GM19351 (cell line): ENCODE measurements around the gene CCDC92.
"Not testable (repeated sequence)": the region's sequence is repeated elsewhere in the genome, so short reads cannot be mapped to it uniquely, and the experiment has no call there.

Source experiments
- ATAC-seq: cut with Tn5 transposase; IDR thresholded peaks from one replicate; pipeline ENCODE4 v1.9.1; 2021; ENCODE audit warnings: mild to moderate bottlenecking, moderate library complexity; ENCODE audit not compliant: unreplicated experiment

The CCDC92 gene

DNA sequence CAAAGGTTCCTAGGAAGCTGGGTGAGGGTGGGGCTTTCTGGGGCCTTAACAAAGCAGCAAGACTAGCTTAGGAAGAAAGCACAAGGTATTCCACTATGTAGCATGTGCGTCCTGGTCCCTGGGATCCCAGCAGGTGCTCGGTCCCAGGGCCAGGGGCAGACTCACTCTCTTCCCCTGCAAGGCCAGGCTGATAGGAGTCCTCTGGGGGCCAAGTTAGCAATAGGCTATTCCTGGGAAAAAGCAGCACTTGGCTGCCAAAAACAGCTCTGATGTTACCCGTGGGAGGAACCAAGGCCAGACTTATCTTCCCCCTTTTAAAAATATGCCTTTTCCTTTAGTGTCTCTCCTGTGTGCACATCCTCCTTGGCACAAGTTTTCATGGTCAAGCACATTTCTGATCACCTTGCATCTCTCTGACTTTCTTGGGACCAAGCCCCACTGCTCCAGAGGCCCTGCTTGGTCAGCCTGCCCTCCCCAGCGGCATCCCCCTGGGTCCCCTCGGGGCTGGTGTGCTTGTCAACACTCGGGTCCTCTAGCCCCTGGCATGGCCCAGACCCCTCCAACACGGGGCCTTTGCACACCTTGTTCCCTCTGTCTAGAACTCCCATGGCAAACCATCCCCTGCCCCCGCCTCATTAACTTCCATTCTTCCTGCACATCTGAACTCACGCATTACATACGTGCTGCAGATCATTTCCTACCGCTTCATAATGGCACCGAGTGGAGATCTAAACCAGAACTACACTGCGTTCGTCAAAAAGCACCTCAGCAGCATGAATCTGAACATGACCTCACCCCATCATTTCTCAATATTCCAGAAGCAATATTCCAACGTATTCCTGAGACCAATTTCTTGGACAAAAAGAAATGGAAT is 21.9 kb downstream of the CCDC92 start:
- no peak for ATAC-seq

GRCh38 chr12:123949770-123950165 is 22.9 kb downstream of the CCDC92 start:
- no peak for ATAC-seq

GRCh38 chr12:123948796-123949769 is 23.5 kb downstream of the CCDC92 start:
- no peak for ATAC-seq

DNA sequence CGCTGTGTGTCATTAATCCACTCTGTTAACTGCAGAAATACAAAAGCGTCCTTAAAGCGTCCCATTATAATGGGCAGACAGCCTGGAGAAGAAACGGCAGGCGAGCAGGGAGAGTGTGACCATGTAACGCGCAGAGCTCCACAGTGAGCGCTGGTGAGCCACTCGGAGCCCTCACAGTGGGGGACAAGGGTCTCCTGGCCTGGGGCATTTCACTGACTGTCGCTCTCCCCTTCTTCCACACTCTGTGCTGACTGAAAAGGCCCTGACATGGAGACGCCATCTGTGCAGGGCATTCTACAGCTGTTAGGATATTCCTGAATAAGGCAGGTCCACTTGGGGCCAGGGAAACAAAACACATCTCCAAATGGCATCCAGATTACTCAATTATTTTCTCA is 24.2 kb downstream of the CCDC92 start:
- no peak for ATAC-seq

DNA sequence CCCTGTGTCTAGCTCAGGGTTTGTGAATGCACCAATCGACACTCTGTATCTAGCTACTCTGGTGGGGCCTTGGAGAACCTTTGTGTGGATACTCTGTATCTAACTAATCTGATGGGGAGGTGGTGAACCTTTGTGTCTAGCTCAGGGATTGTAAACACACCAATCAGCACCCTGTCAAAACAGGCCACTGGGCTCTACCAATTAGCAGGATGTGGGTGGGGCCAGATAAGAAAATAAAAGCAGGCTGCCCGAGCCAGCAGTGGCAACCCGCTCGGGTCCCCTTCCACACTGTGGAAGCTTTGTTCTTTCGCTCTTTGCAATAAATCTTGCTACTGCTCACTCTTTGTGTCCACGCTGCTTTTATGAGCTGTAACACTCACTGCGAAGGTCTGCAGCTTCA is 25.1 kb downstream of the CCDC92 start:
- not testable (repeated sequence) for ATAC-seq

- ATAC-seq, result not testable (repeated sequence)
Observed at GRCh38 chr12:123946516-123947505, 25.8 kb downstream of the CCDC92 start.

DNA sequence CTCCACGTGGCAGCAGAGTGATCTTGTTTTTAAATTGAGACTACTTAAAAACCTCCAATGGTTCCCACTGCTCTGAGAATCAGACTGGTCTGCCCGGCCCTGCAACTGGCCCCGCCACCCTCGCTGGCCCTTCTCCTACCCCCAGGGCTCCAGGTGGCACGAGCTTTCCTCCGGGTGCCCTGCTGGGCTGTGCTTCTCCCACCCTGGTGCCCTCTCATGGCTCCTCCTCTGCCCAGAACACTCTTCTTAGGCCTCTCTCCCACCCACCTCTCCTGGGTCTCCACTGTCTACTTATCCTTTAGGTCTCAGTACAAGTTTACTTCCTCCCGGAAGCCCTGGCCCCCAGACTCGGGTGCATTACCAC is 26.5 kb downstream of the CCDC92 start:
- ATAC-seq, result no peak

DNA sequence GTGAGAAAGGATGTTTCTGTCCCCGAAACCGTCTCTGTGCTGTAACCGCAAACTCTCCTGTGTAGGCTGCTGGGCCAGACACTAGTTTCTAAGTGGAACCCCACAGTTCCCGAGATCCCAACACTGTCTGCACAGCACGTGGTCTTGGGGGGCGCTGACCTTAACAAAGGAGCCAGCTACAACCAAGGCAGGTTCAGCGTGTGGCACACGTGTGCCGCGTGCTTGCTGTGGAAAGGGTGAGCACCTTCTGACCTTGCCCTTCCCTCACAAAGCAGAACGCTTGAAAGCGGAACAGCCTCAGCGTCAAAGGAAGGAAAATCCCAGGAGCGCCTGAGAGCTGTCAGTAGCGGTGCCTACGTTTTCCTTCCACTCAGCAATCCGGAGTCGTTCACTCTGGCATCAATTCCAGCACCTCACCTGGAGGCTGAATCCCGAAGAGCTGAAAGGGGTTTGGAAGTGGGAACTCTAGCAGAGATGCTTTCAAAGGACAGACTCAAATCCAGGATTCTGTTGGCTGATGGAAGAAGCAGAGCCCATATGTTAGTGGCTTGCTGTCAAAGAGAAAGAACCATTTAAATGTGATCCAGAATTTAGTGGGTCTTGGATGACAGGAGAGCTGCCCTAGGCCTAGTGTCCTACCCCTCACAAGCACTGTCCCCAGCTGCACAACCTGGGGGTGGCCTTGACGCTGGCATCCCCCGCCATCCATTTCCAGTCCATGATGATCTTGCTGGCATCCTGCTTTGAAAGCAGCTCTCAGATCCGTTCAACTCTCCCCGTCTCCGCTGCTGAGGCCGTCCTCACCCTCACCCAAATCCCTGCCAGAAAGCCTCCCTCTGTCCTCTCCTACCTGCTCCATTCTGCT is 27.1 kb downstream of the CCDC92 start:
- no peak for ATAC-seq

DNA sequence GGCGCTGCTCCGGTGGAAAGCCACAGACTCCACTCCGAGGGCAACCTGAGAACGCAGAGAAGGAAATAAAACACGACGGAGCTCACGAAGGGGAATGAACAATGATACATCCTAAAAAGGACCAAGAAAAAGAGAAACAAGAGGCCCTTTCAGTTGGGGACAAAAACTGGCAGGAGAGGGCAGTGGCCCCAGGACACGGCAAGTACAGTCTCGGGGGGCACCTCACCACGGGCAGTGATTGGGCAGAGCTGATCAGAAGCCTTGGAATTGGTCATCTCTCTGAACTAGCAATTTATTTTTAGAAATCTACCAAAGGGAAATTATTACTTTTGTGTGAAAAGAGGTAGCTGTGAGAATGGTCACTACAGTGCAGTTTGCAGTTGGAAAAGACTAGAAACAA is 27.9 kb downstream of the CCDC92 start:
- no peak for ATAC-seq

DNA sequence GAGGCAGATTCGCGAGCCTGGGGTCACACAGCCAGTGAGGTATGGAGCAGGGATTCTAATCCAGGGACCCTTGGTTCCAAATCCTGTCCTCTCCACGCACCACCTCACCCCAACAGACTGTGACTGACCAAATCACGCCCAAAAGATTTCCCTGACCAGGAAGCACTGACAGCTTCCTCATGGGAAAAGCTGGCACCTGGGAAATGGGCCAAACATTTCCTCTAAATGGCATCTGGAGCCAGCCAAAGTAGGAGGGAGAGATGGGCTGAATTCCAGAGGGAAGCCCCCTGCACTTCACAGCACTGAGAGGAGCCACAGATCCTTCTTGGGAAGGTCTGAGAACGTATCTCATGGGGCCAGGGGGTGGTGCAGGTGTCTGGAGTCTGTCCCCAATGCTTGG is 28.8 kb downstream of the CCDC92 start:
- ATAC-seq, result no peak

- ATAC-seq, result no peak
Observed at GRCh38 chr12:123942911-123943648, 29.6 kb downstream of the CCDC92 start.

GRCh38 chr12:123942238-123942653 is 30.4 kb downstream of the CCDC92 start:
- no peak for ATAC-seq

DNA sequence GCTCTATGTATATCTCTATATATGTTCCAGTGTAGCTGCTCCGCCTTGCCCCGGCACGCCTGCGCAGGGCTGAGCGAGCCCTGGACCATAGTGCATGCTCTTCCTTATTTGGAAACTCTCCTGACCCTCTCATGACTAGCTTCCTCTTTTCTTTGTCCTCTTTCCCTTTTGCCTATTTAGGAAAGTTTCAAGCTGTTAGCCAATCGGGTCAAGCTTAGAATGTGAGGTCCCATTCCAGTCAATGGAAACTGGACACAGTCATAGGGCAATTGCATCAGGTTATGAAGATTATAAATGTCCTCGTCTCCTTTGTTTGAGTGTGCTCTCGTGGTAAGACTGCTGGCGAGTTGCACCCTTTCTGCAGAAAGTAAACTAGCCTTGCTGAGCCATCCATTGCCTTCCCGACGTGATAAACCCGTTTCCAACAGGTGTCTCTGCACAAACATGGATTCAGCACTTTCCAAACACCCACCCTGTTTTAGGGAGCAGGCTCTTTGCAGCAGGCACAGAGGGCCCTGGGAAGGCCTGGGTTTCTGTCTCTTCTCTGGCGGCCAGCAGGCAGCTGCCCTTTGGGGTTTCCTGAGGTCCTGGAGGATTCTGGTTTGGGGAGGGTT is 30.9 kb downstream of the CCDC92 start:
- ATAC-seq, result no peak

DNA sequence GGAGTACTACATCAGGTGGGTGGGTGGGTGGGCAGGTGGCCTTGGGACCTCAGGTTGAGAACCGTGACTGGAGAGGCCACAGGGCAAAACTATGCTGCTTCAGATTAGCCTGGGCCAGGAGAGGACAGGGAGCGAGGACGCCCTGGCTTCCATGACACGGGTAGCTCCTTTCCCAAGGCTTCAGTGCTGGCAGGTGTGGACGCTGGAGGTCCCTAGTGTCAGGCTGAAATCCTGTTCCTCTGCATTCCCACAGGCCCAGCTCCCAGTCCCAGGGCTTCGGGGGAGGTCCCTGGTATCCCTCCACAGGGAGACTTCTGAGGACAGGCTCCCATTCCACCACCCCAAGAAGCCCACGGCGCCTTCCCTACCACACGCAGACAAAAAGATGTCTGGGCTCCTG is 31.6 kb downstream of the CCDC92 start:
- ATAC-seq, result no peak

DNA sequence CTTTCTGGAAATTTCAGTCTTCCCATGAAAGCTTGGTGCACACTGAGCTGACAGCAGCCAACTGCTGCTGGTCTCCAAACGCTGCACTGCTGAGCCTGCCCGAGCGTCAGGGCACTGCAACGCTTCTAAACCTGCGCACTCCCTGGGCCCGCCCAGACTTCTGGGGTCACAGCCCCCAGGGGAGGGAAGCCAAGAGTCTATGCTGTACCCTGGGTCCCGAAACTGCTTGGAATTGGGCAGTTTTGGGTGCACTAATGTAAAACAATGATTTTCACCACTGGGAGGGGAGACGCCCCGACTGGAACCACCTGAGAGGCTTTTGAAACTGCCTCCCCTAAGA is 32.0 kb downstream of the CCDC92 start:
- ATAC-seq, result no peak

DNA sequence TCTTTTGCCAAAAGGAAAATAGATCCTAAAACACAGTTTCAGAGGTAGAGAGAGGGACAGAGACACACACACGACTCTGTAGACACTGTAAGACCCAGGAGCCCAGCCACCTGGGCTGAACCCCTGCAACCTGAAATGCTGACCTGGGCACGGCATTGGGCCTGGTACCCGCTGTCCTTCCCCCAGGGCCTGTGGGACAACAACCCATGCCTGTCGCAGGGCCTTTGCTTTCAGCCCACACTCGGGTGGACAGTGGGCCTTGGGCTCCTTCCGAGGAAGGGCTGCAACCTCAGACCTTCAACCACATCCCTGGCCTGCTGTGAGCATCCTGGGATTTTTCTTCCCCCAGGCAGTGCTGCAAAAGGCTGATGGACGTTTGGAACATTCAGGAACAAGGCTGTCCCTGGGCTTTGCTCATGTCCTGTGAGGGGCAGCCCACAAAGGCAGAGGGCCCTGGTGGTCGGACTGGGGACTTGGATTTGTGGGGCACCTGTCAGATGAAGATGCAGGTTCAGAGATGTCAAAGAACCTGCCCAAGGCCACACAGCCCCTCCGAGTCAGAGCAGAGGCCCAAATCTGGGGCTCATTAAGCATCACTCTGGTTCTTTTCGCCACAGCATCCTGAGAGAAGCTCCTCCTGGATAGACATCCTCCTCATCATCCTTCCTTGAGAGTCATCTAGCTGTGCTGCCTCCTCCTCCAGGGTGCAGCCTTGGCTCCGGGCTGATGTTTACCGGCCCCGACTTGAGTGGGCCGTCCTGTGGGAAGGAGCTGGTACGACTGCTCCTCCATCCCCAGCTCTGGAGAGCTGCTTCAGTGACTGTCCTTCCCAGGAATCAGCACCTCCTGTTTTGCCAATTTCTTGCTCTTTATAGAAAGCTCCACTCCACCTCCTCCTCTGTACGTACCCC is 32.7 kb downstream of the CCDC92 start:
- ATAC-seq, result no peak

- ATAC-seq, result no peak
Observed at GRCh38 chr12:123938679-123939480, 33.8 kb downstream of the CCDC92 start.
